Endothelial cell of umbilical vein (primary cell): ENCODE measurements around the gene PRKD2.

Experiments used
- CTCF ChIP-seq, 2 donors: IDR thresholded peaks; 1 replicate in 1 of 2; 2 replicates in 1 of 2; pipeline ENCODE4 v1.5.1; 2011; ENCODE audit warnings: low read length in 2 of 2, mild to moderate bottlenecking in 2 of 2, moderate library complexity in 2 of 2, control low read depth in 1 of 2, inconsistent platforms in 1 of 2, low read depth in 1 of 2; ENCODE audit not compliant: insufficient read depth in 1 of 2; ENCODE audit errors: extremely low read depth in 1 of 2
- EZH2 ChIP-seq: IDR thresholded peaks from 2 replicates; pipeline ENCODE4 v1.6.1; 2012; ENCODE audit warnings: borderline replicate concordance, low read depth, mild to moderate bottlenecking, moderate library complexity, low read length, inconsistent platforms; ENCODE audit not compliant: severe bottlenecking
- GATA2 ChIP-seq: IDR thresholded peaks from 2 replicates; pipeline ENCODE4 v1.7.0; 2011; ENCODE audit warnings: low read depth, mild to moderate bottlenecking, moderate library complexity, mixed read lengths, low read length; ENCODE audit not compliant: insufficient read length, insufficient read depth
- JUN ChIP-seq: IDR thresholded peaks from 2 replicates; pipeline ENCODE4 v1.6.1; 2011; ENCODE audit warnings: borderline replicate concordance, low read depth; ENCODE audit not compliant: insufficient read length, insufficient read depth
- MAX ChIP-seq: IDR thresholded peaks from 2 replicates; pipeline ENCODE4 v1.6.1; 2011; ENCODE audit not compliant: insufficient read depth, insufficient read length
- MYC ChIP-seq: IDR thresholded peaks from one replicate; pipeline ENCODE4 v1.6.1; 2011; ENCODE audit warnings: mild to moderate bottlenecking, low read depth, low read length
- POLR2A ChIP-seq: IDR thresholded peaks from 2 replicates; pipeline ENCODE4 v1.6.1; 2012; ENCODE audit warnings: low read depth, mild to moderate bottlenecking, control low read depth, low read length
- POLR2AphosphoS5 ChIP-seq: IDR thresholded peaks from 2 replicates; pipeline ENCODE4 v1.6.1; 2012; ENCODE audit warnings: low read depth, mild to moderate bottlenecking, control low read depth, low read length, moderate library complexity; ENCODE audit not compliant: insufficient read depth

- TF ChIP-seq CTCF (IDR thresholded peaks at IDR 0.05; ENCODE audit: extremely low read depth in 1 of 2, insufficient read depth in 1 of 2, low read depth in 1 of 2, low read length in 2 of 2) (no peak), POLR2A (no peak), GATA2 (no peak), POLR2AphosphoS5 (no peak), EZH2 (no peak), MAX (no peak), JUN (no peak), MYC (no peak)
These were observed 39.1 kb upstream of the PRKD2 start for GRCh38 chr19:46755853-46756543.
